Esophagus squamous epithelium (tissue), 4 donors: ENCODE measurements around the gene ITCH.

Experiments used
- CTCF ChIP-seq, 6 experiments: fragments of 450-650 bp in 4 of 6; fragments of 200-600 bp in 2 of 6; sonication (generic) in 2 of 6; IDR thresholded peaks; one replicate each; pipeline ENCODE4 v1.5.1; 2016 to 2019; ENCODE audit warnings: antibody characterized with exemption in 6 of 6, mild to moderate bottlenecking in 4 of 6, moderate library complexity in 4 of 6
- POLR2A ChIP-seq, 4 donors: fragments of 450-650 bp; IDR thresholded peaks; one replicate each; pipeline ENCODE4 v1.6.1; 2017; ENCODE audit warnings: antibody characterized with exemption in 4 of 4, mild to moderate bottlenecking in 4 of 4, moderate library complexity in 3 of 4

- TF ChIP-seq CTCF (IDR thresholded peaks at IDR 0.05): no peak
- TF ChIP-seq POLR2A (IDR thresholded peaks at IDR 0.05): no peak
These were observed 22.4 kb downstream of the ITCH start for GRCh38 chr20:34385464-34385863.
